SK-N-MC (cell line): ENCODE measurements around the gene LAMA5.

ENCODE experiments used
- DNase-seq: peaks from one replicate; pipeline ENCODE4 v3.0.0-alpha.2; 2011; ENCODE audit warnings: low read depth, low spot score
- H3K27ac ChIP-seq: fragments of 200-600 bp; sonication (generic); 2 replicates; pipeline ENCODE4 v1.5.1; 2016; ENCODE audit warnings: mixed run types
- H3K36me3 ChIP-seq: fragments of 200-600 bp; sonication (generic); 2 replicates; pipeline ENCODE4 v1.6.1; 2017; ENCODE audit warnings: antibody characterized with exemption, low read length, mixed read lengths; ENCODE audit not compliant: insufficient read depth
- H3K4me3 ChIP-seq: fragments of 200-600 bp; sonication (generic); 2 replicates; pipeline ENCODE4 v1.5.1; 2016
- H3K9ac ChIP-seq: fragments of 200-600 bp; sonication (generic); 2 replicates; pipeline ENCODE4 v1.8.0; 2017; ENCODE audit warnings: mixed run types, mixed read lengths; ENCODE audit not compliant: insufficient read length
- H3K9me3 ChIP-seq: fragments of 200-600 bp; sonication (generic); 2 replicates; pipeline ENCODE4 v1.6.1; 2017; ENCODE audit warnings: low read depth, mild to moderate bottlenecking, antibody characterized with exemption, low read length, moderate library complexity, mixed read lengths
- EZH2 ChIP-seq: fragments of 200-600 bp; sonication (generic); IDR thresholded peaks from one replicate; pipeline ENCODE4 v1.6.1; 2017; ENCODE audit warnings: antibody characterized with exemption
- FOXP2 ChIP-seq: optimal IDR thresholded peaks from 2 replicates; pipeline ENCODE3; 2011; ENCODE audit warnings: mild to moderate bottlenecking, moderate library complexity; ENCODE audit not compliant: insufficient read depth; ENCODE audit errors: extremely low read length, control extremely low read depth
- POLR2AphosphoS5 ChIP-seq: IDR thresholded peaks from 2 replicates; pipeline ENCODE4 v1.6.1; 2012; ENCODE audit warnings: mild to moderate bottlenecking, low read depth, low read length, borderline replicate concordance

Gene LAMA5

DNA sequence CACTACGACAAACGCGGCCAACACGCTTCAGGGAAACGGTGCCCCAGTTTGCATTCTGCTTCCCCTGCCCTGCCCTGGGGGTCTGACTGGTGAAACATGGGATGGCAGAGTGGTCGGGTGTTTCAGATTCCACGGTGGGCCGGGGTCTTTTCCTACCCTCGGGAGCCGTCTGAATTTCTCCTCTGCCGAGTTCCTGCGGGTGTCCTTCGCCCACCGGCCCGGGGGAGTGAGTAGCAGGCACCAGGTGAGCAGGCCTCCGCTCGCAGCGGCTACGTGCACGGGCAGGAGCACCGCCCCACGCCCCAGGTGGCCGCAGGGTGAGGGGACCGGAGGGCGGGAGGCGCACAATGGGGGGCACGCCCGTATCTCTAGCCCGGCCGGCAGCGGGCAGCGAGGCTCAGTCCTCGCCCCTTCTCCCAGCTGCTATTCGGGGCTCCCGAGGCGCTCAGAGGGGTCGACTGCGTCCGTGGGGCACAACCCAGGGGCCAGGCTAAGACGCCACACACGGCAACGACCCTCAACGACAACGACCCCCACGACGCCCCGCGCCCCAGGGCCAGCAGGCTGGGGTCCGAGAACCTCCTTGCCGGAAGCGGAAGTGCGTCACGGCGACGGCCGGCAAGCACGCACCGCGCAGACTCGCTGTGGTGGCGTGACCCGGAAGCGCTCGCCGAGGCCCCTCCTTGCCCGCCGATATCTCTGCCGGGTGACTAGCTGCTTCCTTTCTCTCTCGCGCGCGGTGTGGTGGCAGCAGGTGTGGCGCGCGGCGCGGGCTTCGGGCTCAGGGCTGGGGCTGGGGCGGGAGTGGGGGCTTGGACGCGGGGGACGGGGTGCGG, 19.5 kb upstream of the LAMA5 start, which contains the start of gene RPS21:
RPS21 (plus strand) TSS at position 721 of the 836 bp plus-strand sequence. CDS start 236 bp downstream, outside the sequence.
- DNase-seq: peak; percentile 5
- H3K9me3 ChIP-seq: no peaks in the 10 kb centered on the region
- peak within 1 kb of the TSS; percentile 96 for H3K4me3 ChIP-seq
- peak within 1 kb of the TSS; percentile 60; the same call in 1 of the 2 replicates for H3K27ac ChIP-seq
- H3K36me3 ChIP-seq: peaks cover 39% of the 10 kb centered on the region
- TF ChIP-seq EZH2 (no peak), FOXP2 (no peak), POLR2AphosphoS5 (peak; percentile 96)
- H3K9ac ChIP-seq: peak within 1 kb of the TSS; percentile 96

DNA sequence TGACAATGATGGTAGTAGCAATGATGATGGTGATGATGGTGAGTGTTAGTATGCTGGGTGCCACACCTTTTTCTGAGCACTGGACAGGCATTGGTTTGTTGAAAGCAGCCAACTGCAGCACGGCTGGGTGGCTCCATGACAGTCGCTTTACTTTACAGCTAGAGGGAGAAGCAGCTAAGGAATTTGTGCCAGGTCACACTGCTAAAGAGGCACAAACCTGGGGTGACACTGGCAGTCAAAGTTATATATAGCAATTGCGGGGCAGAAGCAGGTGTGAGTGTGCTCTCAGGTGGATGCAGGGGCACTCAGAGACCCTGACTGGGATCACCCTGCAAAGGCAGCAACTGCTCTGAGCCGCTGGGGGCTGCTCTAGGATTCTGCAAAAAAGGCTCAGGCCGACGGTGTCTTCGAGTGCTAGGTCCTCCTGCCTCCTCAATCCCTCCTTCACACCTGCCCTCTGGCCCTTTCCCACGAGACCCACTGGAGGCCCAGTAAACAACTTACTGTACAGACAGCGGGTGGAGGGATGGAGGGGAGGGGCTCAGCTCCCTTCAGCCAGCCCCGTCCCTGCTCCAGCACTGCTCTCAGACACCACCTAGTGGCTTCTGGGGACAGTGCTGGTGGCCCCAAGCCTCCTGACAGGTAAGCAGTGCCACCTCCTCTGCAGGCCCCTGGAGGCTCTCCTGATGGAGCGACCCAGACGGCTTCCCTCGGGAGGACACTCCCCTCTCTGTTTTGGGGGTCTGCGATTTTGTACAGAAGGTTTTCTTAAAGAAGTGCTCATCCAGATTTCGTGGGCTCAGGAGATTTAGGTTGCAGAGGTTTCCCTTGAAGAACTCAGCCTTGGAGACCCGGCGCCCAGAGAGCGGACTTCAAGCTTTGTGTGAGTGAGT, 15.4 kb upstream of the LAMA5 start:
- Histone ChIP-seq H3K4me3 (no peak overlapping the region), H3K9ac (no peak overlapping the region), H3K9me3 (no peaks in the 10 kb centered on the region), H3K36me3 (peaks cover 8% of the 10 kb centered on the region), H3K27ac (no peak overlapping the region)
- TF ChIP-seq FOXP2: no peak
- TF ChIP-seq POLR2AphosphoS5: peak; percentile 61; the same call in 1 of the 2 replicates
- peak; percentile 12 for DNase-seq

DNA sequence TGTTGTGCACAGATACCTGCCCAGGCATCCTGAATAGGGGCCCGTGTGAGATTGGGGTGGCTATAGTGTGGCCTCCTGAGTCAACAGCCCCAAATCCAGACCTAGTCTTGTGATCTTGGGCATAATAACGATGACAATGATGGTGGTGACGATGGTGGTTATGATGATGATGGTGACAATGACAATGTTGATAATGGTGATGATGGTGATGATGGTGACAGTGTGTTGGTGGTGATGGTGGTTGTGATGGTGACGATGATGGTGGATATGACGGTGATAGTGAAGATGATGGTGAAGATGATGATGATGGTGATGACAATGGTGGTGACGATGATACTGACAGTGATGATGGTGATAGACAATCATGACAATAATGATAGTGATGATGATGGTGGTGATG, 14.7 kb upstream of the LAMA5 start:
- TF ChIP-seq FOXP2 (no peak), POLR2AphosphoS5 (no peak), EZH2 (no peak)
- peaks cover 6% of the 10 kb centered on the region; the same call in 1 of the 2 replicates for H3K36me3 ChIP-seq
- H3K9me3 ChIP-seq: no peaks in the 10 kb centered on the region
- H3K27ac ChIP-seq: no peak overlapping the region
- no peak overlapping the region for H3K4me3 ChIP-seq
- no peak overlapping the region for H3K9ac ChIP-seq
- DNase-seq: no peak

DNA sequence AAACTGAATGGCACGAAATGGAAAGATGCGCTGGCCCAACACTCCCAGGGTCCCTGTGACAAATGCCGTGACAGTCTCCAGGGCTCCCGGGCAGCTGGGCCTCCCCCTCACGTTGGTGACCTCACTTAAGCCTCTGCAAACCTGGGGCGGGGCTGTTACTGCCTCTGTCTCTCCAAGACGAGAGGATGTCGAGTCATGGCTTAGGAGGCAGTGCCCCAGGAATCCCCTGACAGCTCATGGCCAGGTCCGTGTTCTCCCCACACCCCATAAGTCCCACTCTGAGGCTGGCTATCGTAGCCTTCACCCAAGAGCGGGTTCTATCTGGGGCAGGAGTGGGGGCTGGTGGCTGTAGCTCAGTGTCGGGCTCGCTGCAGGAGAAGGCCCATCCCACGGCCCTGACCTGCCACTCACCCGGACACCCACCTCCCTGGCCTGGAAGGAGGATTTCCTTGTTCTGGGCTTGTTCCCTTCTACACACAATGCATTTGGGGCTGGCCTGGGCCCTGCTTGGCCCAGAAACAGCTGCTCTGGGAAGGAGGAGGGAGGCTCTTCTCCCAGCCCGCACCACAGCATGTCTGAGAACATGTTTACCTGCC, 14.2 kb upstream of the LAMA5 start:
- peaks cover 6% of the 10 kb centered on the region; the same call in 1 of the 2 replicates for H3K36me3 ChIP-seq
- no peak for DNase-seq
- no peak overlapping the region for H3K9ac ChIP-seq
- TF ChIP-seq POLR2AphosphoS5 (no peak), FOXP2 (no peak), EZH2 (no peak)
- no peak overlapping the region for H3K4me3 ChIP-seq
- H3K9me3 ChIP-seq: no peaks in the 10 kb centered on the region
- H3K27ac ChIP-seq: no peak overlapping the region

DNA sequence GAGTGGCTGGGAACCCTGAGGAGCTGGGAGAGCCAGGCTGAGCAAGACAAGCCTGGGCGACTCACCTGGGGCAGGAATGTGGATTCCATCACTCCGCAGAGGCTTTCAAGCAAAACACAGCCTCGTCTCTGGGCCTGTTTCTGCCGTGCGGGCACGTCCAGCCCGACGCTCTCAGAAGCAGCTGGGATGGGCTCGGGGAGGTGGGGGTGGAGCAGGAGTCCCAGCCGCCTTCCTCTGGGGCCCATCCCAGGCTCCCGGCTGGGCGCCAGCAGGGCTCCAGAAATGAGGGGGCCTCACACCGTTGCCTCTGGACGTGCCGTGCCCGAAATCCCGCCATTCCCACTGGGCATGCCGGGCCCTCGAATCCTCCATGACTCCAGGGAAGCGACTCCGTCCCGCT, 11.1 kb upstream of the LAMA5 start:
- no peak overlapping the region for H3K4me3 ChIP-seq
- DNase-seq: no peak
- H3K27ac ChIP-seq: no peak overlapping the region
- no peak overlapping the region for H3K9ac ChIP-seq
- TF ChIP-seq POLR2AphosphoS5: no peak
- TF ChIP-seq EZH2: no peak
- no peaks in the 10 kb centered on the region for H3K9me3 ChIP-seq
- peaks cover 6% of the 10 kb centered on the region; the same call in 1 of the 2 replicates for H3K36me3 ChIP-seq

DNA sequence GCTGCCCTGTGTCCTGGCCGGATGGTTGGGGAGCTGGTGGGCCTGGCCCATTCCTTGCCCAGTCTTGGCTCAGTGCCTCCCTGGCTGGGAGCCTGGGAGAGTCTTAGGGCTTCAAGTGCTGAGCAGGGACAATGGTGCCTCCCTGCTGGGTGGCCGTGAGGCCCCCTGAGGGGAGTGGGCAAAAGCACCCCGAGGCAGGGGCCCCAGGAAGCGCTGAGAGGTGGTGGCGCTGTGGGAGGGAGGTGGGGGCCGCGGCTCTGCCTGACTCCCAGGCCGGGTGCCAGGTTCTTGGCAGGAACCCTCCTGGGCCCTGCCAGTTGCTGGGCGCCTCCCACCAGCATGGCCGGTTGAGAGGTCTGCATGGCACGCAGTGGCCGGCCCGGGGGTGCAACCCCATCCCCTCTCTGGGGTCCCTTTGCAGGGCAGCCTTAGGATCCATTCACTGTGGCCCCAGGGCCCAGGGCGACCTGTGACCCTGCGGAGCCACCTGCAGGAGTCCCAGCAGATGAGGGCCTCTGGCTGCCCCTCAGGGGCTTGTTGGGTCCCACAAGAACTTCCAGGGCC, 10.6 kb upstream of the LAMA5 start:
- Histone ChIP-seq H3K36me3 (peaks cover 6% of the 10 kb centered on the region; the same call in 1 of the 2 replicates), H3K9ac (no peak overlapping the region), H3K9me3 (no peaks in the 10 kb centered on the region), H3K4me3 (no peak overlapping the region), H3K27ac (no peak overlapping the region; the same call in 1 of the 2 replicates)
- TF ChIP-seq POLR2AphosphoS5: no peak
- TF ChIP-seq EZH2: no peak
- no peak for TF ChIP-seq FOXP2
- DNase-seq: no peak

DNA sequence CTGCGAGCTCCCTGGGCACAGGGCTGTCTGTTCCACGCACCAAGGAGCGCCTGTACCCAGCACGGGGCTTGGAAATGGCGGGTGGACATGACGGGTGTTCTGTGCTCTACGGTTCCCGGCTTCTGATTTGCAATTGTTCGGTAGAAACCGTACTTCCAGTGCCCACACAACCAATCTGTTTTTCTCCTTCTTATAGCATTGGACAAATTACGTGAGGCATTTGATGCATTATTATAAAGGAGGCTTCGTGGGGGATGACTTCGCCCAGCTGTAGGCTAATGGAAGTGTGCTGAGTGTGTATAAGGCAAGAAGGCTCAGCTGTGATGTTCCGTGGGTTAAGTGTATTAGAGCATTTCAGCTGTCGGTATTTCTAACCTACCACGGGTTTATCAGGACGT, 10.0 kb upstream of the LAMA5 start:
- Histone ChIP-seq H3K36me3 (peaks cover 4% of the 10 kb centered on the region; the same call in 1 of the 2 replicates), H3K9ac (no peak overlapping the region), H3K27ac (no peak overlapping the region; the same call in 1 of the 2 replicates), H3K4me3 (no peak overlapping the region), H3K9me3 (no peaks in the 10 kb centered on the region)
- TF ChIP-seq EZH2 (no peak), POLR2AphosphoS5 (no peak), FOXP2 (no peak)
- DNase-seq: no peak
